GM21515 (cell line): ENCODE results near the gene RNF149.
A peak's percentile ranks its signal among the peaks of the same experiment; 100 is the strongest.
"Not testable (repeated sequence)": the region's sequence is repeated elsewhere in the genome, so short reads cannot be mapped to it uniquely, and the experiment has no call there.

Experiments
- ATAC-seq: cut with Tn5 transposase; IDR thresholded peaks from one replicate; pipeline ENCODE4 v1.9.1; 2021; ENCODE audit not compliant: unreplicated experiment

The RNF149 gene

GRCh38 chr2:101263377-101263800 is 45.1 kb downstream of the RNF149 start:
- no peak for ATAC-seq

GRCh38 chr2:101262142-101262541 is 46.4 kb downstream of the RNF149 start:
- ATAC-seq, result no peak

DNA sequence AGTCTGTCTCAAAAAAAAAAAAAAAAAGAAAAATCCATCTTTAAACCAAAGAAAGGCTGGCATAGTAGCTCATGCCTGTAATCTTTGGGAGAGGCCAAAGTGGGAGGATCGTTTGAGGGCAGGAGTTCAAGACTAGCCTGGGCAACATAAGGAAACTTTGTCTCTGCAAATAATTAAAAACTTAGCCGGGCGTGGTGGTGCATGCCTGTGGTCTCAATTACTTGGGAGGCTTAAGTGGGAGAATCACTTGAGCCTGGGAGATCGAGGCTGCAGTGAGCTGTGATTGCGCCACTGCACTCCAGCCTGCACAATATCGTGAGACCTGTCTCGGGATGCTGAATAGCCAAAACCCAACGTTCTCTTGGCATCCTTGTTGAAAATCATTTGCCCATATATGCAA is 49.7 kb downstream of the RNF149 start:
- no peak for ATAC-seq

DNA sequence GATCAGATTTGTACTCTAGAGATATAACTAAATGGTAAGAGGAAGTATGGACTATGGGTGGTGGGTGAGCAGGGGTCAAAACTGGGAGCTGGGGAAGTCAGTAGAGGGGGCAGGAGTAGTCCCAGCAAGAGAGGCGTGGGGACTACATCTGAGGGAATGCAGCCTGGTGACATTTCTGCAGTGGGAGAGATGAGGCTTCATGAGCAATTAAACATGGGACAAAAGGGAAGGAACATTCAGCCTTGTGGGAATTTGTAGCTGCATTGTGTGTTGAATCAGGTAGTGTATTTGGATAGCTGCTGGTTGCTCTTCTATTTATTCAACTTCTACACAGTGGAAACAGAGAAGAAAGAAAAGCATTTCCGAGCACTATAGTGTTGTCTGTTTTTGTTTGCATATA is 52.2 kb downstream of the RNF149 start:
- no peak for ATAC-seq

- no peak for ATAC-seq
Measured at GRCh38 chr2:101255501-101255900, 53.0 kb downstream of the RNF149 start.

DNA sequence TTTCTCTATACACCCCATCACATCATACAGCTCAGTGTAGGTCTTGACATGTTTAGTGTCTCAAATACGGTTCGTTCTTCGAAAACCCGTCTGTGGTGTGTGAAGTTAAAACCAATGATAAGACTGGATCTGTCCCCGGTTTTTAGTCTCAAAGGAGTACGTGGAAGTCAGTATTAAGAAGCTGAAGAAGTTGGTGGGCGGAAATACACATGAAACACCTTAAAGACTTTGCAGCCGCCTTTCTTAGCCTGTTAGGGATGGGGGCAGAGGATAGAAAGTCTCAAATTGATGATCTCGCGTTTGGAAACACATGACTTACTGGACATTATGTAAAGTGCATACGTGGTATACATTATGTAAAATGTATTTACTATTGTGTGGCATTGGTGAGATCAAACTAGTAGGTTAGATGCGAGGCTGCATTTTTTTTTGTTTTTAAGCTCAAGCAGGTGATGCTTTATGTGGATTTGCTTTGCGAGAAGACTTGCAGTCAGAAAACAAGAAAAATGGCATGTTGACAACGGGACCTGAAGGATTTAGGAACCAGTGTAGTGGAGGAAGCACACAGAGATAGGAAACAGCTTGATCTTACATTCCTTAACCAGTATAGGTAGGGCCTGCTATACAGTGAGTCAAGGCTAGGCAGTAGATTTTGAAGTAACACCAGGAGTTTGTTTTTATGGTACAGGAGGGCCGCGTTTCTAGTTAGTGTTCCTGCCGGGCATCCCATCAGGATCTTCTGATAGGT is 54.6 kb downstream of the RNF149 start:
- no peak for ATAC-seq

- peak; percentile 55 for ATAC-seq
Measured at GRCh38 chr2:101253013-101253702, 55.3 kb downstream of the RNF149 start.

GRCh38 chr2:101252408-101253012 is 56.0 kb downstream of the RNF149 start, which contains the start of gene CNOT11:
Gene CNOT11, plus strand, starts transcription at chr2:101252886. Its CDS starts 79 bp downstream, at chr2:101252965.
- peak; percentile 84 for ATAC-seq

DNA sequence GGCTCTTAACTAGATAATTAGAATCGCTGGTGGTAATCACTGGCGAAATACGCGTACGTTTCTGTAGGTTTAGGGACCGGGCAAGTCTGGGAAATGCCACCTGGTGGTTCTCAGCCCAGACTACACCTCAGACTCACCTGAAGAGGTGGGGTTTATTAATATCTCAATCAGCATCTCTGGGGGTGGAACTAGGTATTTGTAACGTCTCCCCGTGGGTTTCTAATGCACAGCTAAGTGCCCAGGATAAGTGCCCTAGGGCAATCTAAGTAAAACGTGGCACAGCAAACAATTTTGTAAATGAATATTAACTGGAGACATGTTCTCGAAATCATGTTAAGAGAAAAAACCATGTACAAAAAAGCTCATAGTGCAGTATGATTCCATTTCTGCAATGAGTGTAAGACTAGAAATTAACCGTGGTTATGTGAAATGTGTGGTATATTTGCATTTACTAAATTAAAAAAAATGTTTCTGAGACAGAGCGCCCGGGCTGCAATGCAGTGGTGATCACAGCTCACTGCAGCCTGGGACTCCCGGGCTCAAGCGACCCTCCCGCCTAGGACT is 56.6 kb downstream of the RNF149 start:
- ATAC-seq, result peak; percentile 54

DNA sequence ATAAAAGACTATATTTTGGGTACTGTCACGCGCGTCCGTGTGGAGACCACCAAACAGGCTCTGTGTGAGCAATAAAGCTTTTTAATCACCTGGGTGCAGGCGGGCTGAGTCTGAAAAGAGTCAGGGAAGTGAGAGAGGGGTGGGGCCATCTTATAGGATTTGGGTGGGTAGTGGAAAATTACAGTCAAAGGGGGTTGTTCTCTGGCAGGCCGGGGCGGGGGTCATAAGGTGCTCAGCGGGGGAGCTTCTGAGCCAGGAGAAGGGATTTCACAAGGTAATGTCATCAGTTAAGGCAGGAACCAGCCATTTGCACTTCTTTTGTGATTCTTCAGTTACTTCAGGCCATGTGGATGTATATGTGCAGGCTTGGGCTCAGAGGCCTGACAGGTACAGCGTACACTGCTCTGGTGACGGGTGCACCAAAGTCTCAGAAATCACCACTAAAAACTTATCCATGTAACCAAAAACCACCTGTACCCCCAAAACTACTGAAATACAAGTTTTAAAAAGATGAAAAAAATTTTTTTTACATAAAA is 57.2 kb downstream of the RNF149 start:
- not testable (repeated sequence) for ATAC-seq

GRCh38 chr2:101249826-101250225 is 58.7 kb downstream of the RNF149 start:
- no peak for ATAC-seq

GRCh38 chr2:101248756-101249155 is 59.7 kb downstream of the RNF149 start:
- ATAC-seq, result not testable (repeated sequence)

- not testable (repeated sequence) for ATAC-seq
Measured at GRCh38 chr2:101245468-101245867, 63.0 kb downstream of the RNF149 start.

- ATAC-seq, result not testable (repeated sequence)
Measured at GRCh38 chr2:101244899-101245298, 63.6 kb downstream of the RNF149 start.

DNA sequence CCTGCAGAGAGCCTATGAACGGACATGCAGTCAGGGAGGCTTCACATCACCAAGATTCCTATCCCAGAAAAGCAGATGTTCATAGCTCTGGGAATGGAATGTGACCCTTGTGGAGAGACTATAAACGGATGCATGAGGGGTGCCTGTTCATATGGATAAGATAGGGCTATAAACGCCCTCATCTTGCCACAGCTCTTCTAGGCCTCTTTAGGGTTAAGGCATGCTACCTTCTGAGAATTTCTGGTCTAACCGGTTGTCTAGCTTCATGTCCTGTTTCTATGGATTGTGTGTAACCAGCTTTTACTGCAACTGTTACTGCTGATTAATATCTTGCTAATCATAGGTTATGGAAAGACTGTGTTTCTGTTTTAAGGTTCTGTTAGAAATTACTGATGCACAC is 64.1 kb downstream of the RNF149 start:
- ATAC-seq, result not testable (repeated sequence)

GRCh38 chr2:101241158-101241557 is 67.3 kb downstream of the RNF149 start:
- no peak for ATAC-seq

DNA sequence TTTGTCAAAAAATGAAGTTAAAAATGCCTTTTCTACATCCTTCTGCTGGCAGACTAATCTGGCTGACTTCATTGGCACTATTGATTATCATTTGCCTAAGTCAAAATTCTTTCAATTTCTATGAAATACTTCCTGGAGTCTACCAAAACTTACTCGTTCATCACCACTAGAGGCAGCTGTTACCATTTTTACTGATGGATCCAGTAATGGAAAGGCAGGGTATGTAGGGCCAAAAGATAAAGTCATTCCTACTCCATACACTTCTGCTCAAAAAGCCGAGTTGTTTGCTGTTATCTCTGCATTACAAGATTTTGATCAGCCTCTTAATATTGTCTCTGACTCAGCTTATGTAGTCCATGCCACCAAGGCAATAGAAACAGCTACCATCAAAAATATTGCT is 67.8 kb downstream of the RNF149 start:
- not testable (repeated sequence) for ATAC-seq

- ATAC-seq, result not testable (repeated sequence)
Measured at GRCh38 chr2:101239760-101240118, 68.8 kb downstream of the RNF149 start.

GRCh38 chr2:101238930-101239759 is 69.4 kb downstream of the RNF149 start:
- no peak for ATAC-seq

- not testable (repeated sequence) for ATAC-seq
Measured at GRCh38 chr2:101237944-101238343, 70.6 kb downstream of the RNF149 start.
